Spleen (tissue), 7 donors: Measurements from ENCODE around the gene SNRPD3.

Experiments
- CTCF ChIP-seq, 11 experiments: fragments of 200-600 bp in 7 of 11; fragments of 450-650 bp in 4 of 11; sonication (generic) in 4 of 11; IDR thresholded peaks in 8 of 11; conservative IDR thresholded peaks in 3 of 11; 1 replicate in 7 of 11; 2 replicates in 4 of 11; pipeline versions ENCODE4 v1.4.0 to v1.8.0; 2016 to 2021; ENCODE audit warnings: antibody characterized with exemption in 11 of 11, inconsistent platforms in 4 of 11, mild to moderate bottlenecking in 1 of 11
- POLR2A ChIP-seq, 3 donors: fragments of 450-650 bp; IDR thresholded peaks; one replicate each; pipeline ENCODE4 v1.5.1; 2017; ENCODE audit warnings: antibody characterized with exemption in 3 of 3, mild to moderate bottlenecking in 1 of 3
- POLR2AphosphoS5 ChIP-seq, 3 donors: sonication (generic); formaldehyde crosslinking; IDR thresholded peaks; one replicate each; pipeline ENCODE4 v1.5.1; 2017; ENCODE audit warnings: antibody characterized with exemption in 3 of 3
- donor health status: DM: no; HTN: no; CAD: no; lungs with moderate emphysema.
- donor health status: DM: no; HTN: no; CAD: no.
- donor health status: DM: no; HTN: no; CAD: no.

GRCh38 chr22:24592851-24593558 is 37.2 kb downstream of the SNRPD3 start, which contains the start of gene LRRC75B:
- TF ChIP-seq POLR2A (IDR thresholded peaks at IDR 0.05) (no peak), CTCF (IDR thresholded peaks at IDR 0.05 in 8 of 11, conservative IDR thresholded peaks at IDR 0.05 in 3 of 11) (no peak), POLR2AphosphoS5 (IDR thresholded peaks at IDR 0.05) (peak; percentile 64 to 78 (median 74))
